HS-27A (cell line): Measurements from ENCODE around the gene CAPZA2.

Experiments
- DNase-seq: peaks from one replicate; pipeline ENCODE4 v3.0.0-alpha.2; 2012; ENCODE audit warnings: low read depth, missing footprints

Gene CAPZA2

DNA sequence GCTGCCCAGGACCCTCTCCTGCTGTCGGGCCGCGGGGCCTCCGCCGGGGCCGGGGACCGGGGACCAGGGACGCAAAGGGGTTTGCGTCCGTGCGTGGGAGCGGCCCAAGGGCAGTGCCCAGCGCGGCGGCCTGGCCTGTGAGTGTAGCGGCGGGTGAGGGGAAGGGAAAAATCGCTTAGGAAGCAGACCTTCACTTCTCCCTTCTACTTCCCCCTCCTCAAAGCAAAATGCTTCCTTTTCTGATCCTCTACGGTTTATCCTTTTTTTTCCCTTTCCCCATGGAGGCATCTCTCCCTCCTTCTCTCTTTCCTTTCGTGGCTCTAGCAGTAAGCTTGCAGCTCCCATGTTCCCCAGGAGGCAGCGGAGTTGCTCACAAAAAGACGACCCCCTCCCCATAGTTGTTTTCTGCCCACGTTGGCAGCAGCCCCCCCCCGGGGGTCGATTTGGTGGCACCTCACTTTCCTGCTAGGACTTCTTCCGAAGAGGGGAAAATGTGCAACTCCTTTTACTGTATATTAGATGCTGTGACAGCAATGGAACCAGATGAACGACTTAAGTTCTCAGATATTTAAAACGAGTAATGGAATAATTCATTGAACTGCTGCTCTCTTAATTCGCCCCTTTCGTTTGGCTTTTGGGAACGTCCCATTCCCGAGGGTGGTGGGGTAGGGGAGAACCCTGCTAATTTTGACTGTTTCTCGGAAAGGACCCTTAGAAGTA, 724 bp downstream of the CAPZA2 start:
- DNase-seq = peak; percentile 8

DNA sequence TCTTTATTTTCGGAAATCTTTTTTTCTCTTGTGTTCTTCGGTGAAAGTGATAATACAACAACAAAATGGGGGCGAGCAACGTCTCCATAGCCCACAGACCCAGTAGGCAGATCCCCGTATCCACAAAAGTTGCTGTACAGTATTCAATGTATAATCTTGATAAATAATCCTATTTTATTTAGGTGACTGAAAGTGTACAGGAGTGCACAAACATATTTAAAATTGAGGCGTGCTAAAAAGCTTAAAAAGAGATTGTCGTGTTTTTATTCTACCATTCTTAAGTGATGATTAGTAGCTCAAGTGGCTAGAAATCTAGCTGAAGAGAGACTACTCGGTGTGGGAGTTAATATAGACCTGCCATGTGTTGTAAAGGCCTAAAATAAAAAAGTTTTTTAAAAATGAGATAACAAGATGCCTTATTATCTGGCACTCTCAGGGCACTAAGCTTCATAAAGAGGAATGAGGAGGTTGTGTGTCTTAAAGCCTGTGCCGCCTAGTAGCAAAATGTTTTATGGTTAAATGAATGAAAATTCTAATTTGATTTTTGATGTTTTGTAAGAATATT, 1.6 kb downstream of the CAPZA2 start:
- no peak for DNase-seq

DNA sequence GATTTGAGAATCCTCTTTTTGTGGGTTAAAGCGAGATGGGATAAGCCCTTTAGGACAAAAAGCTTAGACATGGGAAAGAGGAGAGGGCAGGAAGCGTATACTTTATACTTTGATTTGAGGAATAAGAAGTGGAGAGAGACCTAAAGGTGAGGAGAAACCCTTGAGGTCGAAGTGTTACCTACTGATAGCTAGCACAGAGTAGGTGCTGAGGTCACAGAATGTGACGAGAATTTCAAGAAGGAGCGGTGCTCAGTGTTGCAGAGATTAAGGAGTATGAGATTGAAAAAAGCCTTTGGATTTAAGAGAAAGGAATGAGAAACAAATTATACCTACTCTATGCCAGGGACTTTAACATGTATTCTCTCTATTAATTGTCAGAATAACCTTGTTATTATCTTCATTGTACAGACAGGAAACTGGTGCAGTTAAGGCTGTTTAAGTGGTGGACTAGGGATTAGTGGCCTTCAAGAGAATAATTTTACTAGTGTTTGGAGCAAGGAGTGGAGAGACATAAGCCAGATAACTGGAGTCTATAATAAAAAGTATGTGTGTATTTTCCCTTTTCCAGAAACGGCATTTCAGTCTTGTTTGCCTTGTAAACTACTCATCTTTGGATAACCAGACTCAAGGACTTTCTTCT, 8.8 kb downstream of the CAPZA2 start:
- no peak for DNase-seq

DNA sequence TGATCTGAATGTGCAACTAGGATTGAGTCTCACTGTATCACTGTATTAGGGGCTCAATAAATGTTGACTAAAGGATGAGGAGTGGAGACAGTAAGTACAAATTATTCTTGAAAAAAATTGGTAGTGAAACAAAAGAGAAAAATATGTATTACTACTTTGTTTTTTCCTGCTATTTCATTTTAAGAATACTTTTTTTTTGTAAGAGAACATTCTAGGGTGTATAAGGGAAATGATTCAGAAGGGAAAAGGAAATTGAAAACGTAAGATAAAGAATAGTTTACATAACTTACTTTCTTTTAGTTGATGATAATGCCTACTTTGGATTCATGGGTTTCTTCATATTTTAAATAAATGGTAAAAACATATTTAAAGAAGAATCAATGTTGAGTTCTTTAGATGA, 9.6 kb downstream of the CAPZA2 start:
- DNase-seq = no peak

DNA sequence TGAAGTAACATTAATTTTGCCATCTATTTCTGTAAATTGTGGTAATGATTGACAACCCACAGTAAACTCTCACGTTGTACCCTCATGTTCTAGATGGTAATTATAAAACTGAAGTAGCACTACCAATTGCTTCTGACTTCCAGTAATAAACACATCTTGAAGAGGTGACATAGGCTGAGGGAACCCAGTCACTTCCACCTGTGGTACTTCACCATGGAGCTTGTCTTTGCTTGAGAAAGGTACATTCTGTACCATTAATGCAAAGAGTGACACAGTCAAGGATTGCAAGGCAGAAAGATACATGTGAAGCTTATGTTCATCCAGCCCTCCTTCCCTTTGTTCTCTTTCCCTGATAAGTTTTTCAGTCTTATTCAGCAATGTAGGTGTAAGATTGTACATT, 11.2 kb downstream of the CAPZA2 start:
- DNase-seq = no peak

DNA sequence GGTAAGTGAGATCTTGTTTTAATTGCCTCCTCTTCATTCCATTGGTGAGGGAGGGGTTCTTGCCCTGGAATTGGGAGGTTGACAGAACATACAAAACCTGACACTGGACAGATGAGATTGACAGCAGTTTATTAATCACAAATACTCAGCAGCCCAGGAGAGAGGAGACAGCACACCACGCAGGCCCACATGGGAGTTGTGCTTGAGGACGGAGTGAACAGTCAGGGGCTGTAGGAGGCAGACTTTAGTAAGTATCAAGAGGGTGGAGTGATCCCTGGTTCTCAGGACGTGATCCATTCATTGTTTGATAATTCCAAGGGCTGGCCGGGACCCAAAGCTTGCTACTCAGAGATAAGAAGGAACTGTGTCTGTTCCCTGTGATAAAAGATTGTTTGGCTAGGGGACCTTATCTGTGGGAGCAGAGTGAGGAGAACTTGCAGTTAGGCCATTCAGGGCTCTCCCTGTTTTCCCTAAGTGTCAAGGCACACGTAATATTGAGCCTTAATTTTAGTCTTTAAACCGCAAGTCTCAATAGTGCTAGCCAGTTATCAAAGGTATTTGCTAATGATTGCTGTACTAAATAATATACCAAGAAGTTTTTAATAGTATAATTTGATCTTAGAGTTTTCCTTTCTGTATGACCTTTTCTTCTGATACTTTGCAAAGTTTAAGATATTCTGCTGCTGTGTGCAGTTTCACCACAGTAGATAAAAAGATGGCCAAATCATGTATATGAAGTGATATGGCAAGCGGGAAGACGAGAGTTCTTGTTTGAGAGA, 14.5 kb downstream of the CAPZA2 start:
- no peak for DNase-seq

DNA sequence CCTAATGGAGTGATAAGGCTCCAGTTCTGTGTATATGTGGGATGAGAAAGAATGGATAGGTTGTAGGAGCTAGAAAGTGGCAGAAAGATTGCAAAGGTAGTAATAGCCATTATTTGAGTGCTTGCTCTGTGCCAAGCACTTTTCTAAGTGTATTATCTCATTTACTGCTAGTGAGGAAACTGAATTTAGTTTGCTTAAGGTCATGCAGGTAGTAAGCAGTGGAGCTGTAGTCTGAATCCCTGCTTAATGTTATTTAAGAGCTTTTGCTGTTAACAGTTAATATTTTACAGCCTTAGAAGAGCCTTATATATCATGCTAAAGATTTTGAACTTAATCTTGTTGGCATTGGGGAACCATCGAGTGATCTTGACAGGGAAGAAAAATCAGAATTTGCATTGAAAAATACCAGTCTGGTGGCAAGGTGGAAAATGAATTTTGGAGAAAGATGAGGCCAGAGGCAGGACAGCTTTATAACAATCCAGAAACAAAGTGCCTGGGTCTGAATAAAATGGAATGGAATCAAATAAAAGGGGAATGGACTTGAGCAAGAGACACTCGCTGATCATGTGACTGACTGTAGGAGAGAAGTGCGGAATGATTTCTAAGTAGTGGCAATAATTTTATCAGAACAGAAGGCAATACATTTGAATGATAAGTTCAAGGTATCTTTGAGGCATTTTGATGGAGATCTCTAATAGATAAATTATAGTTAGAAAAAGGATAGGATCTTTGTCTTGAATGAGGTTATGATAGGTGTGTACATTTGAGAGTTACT, 15.2 kb downstream of the CAPZA2 start:
- no peak for DNase-seq

DNA sequence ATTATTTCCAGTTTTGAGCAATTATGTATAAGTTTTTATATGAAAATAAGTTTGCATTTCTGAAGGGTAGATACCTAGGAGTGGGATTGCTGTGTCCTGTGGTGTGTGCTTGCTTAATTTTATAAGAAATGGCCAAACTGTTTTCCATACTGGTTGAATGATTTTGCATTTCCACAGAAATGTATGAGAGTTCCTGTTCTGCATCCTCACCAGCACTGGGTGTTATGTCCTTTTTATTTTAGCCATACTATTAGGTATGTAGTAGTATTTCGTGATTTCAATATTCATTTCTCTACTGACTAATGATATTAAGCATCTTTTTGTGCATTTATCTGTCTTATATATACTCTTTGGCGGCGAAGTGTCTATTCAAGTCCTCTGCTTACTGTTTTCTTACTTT, 22.3 kb downstream of the CAPZA2 start:
- DNase-seq = no peak

DNA sequence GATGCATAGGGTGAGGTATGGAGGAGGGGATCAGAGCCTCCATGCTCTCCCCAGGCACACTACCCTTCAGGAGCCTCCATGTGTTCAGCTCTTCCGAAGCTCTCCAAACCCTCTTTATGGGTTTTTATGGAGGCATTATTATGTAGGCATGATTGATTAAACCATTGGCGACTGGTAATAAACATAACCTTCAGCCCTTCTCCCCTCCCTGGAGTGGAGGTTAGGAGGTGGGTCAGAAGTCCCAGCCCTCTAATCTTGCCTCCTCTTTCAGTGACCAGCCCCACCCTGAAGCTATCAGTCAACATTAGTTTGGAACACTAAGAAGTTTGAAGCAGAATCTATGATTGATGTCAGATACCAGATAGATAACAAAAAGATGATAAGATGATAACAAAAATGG, 23.3 kb downstream of the CAPZA2 start:
- DNase-seq = no peak

DNA sequence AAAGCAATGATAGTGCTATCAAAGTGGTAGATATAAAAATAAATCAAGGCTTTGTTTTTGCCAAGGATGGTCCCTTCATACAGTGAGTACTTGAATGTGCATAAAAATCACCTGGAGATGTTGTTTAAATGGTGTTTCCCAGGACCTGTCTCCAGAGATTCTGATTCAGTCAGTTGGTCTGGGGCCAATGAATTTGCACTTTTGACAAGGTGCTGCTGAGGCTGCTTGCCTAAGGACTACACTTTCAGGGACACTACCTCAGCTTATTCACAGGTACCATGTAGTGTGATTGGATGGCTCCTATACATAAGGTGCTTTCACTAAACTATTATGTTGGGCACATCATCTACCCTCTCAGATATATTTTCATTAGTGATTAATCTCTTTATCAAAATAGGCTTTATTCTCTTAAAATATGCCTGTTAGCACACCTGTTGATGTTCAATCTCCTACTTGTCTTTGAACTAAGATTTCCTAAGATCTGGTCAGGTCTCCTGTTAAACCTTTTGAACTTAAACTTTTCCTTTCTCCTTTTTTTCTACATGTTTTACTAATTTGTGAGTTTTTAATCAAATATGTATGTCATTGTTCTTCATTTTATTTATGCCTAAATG, 24.3 kb downstream of the CAPZA2 start:
- no peak for DNase-seq

DNA sequence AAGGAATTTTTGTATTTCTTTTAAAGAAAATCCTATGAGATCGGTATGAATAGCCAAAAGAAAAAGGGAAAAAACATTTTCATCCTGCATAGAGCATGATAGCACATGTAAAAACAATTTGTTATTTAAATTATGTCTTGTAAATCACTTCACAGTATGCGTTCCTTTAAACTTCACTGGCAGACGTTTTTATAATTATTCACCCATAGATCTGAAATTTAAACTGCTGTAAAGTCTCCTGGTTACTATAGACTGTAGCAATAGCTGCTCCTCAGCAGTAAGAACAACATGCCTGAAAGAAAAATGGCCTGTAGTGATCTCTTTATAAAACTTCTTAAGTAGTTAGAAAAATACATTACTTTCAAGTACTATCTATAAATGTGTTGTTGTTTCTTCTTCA, 26.5 kb downstream of the CAPZA2 start:
- no peak for DNase-seq

DNA sequence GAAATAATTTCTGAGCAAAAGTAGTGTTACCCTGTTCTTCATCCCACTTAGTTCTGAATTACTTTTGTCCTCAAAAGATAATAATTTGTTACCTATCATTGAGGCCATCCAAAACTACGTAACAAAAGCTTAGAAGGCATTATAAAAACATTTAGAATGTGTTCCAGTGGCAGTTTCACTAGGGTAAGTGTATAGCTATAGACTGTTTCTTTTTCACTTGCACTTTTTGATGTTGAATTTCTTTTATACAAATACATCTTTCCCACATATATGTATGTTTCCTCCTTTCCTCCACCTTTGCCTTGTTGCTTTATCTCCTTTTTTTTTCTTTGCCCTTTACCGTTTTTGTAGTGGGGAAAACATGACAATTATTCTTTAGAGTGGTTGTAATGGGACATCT, 33.5 kb downstream of the CAPZA2 start:
- no peak for DNase-seq

DNA sequence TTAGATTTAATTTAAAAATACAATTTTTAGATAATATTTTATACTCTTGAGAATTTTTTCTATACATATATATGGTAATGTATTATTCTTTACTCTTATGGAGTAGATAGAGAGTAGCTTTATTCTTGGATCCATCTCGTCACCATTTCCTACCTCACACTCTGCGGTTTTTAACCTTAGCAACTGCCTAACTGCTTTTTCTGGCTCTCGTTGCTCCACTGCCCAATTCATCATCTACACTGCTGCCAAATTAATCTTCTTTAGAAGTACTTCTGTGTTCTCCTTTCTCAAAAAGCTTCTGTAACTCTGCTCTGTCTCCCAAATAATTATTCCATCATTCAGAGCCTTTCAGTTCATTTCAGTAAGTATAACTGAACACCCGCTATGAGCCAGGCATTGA, 35.3 kb downstream of the CAPZA2 start:
- no peak for DNase-seq

DNA sequence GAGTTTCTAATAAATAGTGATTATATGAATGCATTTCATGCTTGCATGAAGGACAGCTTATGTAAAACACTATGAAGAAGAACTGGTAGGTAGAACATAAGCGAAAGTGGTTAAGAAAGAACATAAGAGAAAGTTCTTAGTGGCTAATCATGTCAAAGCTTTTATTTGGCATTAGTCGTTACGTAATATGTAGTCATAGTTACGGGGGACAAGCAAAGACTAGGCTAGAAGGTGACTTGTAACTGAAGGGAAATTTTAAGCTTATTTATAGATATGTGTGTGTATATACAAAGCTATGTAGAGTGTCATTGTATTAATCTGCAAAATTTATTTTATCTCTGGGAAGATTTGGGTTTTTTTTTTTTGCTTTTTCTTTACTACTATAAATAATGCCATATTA, 36.9 kb downstream of the CAPZA2 start:
- DNase-seq = no peak

DNA sequence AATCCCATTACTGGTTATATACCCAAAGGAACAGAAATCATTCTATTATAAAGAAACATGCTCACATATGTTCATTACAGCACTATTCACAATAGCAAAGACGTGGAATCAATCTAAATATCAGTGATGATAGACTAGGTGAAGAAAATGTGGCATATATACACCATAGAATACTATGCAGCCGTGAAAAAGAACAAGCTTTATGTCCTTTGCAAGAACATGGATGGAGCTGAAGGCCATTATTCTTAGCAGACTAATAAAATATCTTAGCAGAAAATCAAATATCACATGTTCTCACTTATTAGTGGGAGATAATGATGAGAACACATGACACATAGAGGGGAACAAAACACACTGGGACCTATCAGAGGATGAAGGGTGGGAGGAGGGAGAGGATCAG, 38.8 kb downstream of the CAPZA2 start:
- DNase-seq = no peak

DNA sequence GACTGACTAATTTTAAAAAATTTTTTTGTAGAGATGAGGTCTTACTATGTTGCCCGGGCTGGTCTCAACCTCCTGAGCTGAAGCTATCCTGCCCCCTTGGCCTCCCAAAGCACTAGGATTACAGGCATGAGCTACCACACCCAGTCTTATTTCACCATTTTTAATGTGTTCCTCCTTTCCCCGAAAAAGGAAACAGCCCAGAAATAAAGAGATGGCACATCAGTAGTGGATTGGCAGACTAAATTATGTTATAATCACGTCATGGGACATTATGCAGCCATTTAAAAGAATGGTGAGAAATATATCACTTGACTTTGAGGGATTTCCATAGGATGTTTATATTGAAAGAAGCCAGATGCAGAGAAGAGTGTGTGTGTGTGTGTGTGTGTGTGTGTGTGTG, 40.5 kb downstream of the CAPZA2 start:
- DNase-seq = no peak

DNA sequence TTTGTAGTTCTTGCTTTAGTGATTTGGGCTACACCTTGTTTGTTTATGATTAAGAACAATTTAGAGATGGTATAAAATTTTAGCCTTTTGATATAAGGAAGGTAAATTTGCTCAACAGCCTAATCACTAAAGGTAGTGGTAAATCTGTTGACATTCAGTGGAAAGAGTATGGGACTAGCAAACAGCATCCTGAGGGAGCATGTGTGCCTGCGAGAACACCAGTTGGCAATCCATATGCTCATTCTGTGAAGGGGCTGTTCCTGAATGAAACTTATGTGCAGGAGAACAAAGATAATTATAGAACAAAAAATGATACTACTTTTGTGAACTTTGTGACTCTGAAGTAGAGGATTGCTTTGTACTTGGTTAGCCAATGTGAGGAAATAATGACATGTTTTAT, 44.0 kb downstream of the CAPZA2 start:
- no peak for DNase-seq

DNA sequence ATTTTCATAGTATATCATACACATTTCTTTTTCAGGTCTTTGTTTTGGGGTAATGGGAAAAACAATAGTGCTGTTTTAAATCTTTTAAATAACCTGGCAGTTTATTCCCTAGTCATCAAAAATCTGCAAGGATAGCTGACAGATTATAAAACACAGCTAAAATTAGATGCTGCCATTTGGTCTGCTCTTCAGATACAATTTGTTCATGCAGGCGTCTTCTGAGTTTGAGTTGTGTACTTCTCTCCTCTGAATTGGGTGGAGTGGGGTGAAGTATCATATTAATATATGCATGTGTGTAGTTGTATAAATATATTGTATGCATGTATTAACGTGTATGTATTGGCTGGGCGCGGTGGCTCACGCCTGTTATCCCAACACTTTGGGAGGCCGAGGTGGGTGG, 48.0 kb downstream of the CAPZA2 start:
- DNase-seq = no peak

DNA sequence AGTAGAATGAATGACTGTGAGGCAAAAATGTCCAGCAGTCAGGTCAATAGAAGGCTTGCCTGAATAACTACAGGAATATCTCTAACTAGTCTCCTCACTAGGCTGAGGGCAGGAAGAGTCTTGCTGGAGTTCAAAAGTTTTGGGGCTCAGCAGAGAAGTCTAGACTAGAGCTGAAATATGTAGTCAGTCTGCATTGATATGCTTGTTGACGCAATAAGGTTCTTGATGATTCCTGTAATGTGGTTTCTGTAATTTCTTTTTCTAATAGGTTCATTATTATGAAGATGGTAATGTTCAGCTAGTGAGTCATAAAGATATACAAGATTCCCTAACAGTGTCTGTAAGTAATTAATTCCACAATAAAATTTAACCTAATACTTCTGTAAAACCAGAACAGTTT, 49.4 kb downstream of the CAPZA2 start:
- no peak for DNase-seq

DNA sequence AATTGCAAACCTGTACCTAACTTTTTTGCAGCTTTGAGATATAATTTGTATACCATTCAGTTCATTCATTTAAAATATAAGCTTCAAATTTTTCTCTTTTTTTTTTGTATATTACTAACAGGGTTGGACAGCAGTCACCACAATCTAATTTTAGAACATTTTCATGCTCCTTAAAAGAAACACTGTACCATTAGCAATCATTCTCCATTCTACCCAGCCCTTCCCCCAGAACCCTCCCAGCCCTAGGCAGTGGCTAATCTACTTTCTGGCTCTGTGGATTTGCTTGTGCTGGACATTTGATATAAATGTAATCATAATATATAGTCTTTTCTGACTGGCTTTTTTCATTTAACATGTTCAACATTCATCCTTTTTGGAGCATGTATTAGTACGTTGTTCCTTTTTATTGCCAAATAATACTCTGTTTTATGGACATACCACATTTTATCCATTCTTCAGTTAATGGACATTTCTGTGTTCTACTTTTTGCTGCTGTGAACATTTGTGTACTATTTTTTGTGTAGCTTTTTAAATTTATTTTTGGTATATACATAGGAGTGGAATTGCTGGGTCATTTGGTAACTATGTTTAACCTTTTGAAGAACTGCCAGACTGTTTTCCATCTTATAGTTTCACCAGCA, 50.0 kb downstream of the CAPZA2 start:
- DNase-seq = no peak

DNA sequence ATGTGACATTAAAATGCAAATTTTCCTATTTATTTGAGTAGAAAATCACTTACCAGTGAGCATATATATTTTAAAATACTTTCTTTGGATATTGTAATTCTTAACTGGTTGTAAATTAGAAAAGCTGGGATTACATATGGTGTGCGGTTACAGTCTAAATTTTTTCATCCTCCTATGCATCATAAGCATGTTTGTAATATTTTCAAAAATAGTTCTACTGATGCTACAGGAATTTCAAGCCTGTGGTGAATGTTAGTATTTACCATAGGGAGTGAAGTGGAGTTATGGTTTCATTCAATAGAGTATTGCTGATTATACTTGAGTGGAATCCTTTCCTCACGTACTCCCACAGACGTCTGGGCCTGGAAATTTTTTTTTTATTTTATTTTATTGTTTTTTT, 56.3 kb downstream of the CAPZA2 start:
- DNase-seq = no peak
